Measurements from ENCODE around the gene ZNF530.

GRCh38 chr19:57641715-57642234 is 42.1 kb downstream of the ZNF530 start:
- TF ChIP-seq SNRNP70 (optimal IDR thresholded peaks at IDR 0.05; ENCODE audit: low read depth, low read length) (no peak), CBX5 (IDR thresholded peaks at IDR 0.05; ENCODE audit: borderline replicate concordance, low read depth) (no peak), EZH2 (IDR thresholded peaks at IDR 0.05; ENCODE audit: borderline replicate concordance, low read depth, low read length) (no peak), ARID1B (IDR thresholded peaks at IDR 0.05) (no peak), GMEB1 (CRISPR knock-in tag; IDR thresholded peaks at IDR 0.05) (no peak), ZKSCAN8 (CRISPR knock-in tag; IDR thresholded peaks at IDR 0.05) (no peak)

All from K562 (cell line).